HG02938 (cell line): ENCODE measurements around the gene ST6GALNAC3.
"Not testable (repeated sequence)": the region's sequence is repeated elsewhere in the genome, so short reads cannot be mapped to it uniquely, and the experiment has no call there.

ENCODE experiments used
- ATAC-seq: cut with Tn5 transposase; IDR thresholded peaks from one replicate; pipeline ENCODE4 v1.9.1; 2021; ENCODE audit warnings: mild to moderate bottlenecking, moderate library complexity; ENCODE audit not compliant: unreplicated experiment

ST6GALNAC3 gene

GRCh38 chr1:76105372-76105771 lies 30.8 kb downstream of the ST6GALNAC3 start:
- ATAC-seq = no peak

GRCh38 chr1:76106251-76106650 lies 31.7 kb downstream of the ST6GALNAC3 start:
- ATAC-seq = no peak

GRCh38 chr1:76106719-76107235 lies 32.2 kb downstream of the ST6GALNAC3 start:
- no peak for ATAC-seq

GRCh38 chr1:76109404-76109803 lies 34.9 kb downstream of the ST6GALNAC3 start:
- no peak for ATAC-seq

GRCh38 chr1:76109901-76110560 lies 35.5 kb downstream of the ST6GALNAC3 start:
- no peak for ATAC-seq

- ATAC-seq = no peak
Observed at GRCh38 chr1:76110666-76111065, 36.1 kb downstream of the ST6GALNAC3 start.

GRCh38 chr1:76112321-76112720 lies 37.8 kb downstream of the ST6GALNAC3 start:
- not testable (repeated sequence) for ATAC-seq

GRCh38 chr1:76113446-76113845 lies 38.9 kb downstream of the ST6GALNAC3 start:
- no peak for ATAC-seq

- no peak for ATAC-seq
Observed at GRCh38 chr1:76115171-76115570, 40.6 kb downstream of the ST6GALNAC3 start.

GRCh38 chr1:76121850-76122249 lies 47.3 kb downstream of the ST6GALNAC3 start:
- no peak for ATAC-seq

- ATAC-seq = no peak
Observed at GRCh38 chr1:76122271-76122670, 47.7 kb downstream of the ST6GALNAC3 start.

GRCh38 chr1:76123411-76124064 lies 49.0 kb downstream of the ST6GALNAC3 start:
- ATAC-seq = not testable (repeated sequence)

GRCh38 chr1:76124196-76124595 lies 49.6 kb downstream of the ST6GALNAC3 start:
- no peak for ATAC-seq

- no peak for ATAC-seq
Observed at GRCh38 chr1:76125473-76126219, 51.1 kb downstream of the ST6GALNAC3 start.

GRCh38 chr1:76128096-76128495 lies 53.5 kb downstream of the ST6GALNAC3 start:
- ATAC-seq = no peak

- ATAC-seq = no peak
Observed at GRCh38 chr1:76129731-76130130, 55.2 kb downstream of the ST6GALNAC3 start.

- no peak for ATAC-seq
Observed at GRCh38 chr1:76130992-76131391, 56.4 kb downstream of the ST6GALNAC3 start.

GRCh38 chr1:76133977-76134376 lies 59.4 kb downstream of the ST6GALNAC3 start:
- ATAC-seq = no peak

- no peak for ATAC-seq
Observed at GRCh38 chr1:76135835-76136234, 61.3 kb downstream of the ST6GALNAC3 start.

GRCh38 chr1:76136894-76137293 lies 62.3 kb downstream of the ST6GALNAC3 start:
- ATAC-seq = no peak

- ATAC-seq = no peak
Observed at GRCh38 chr1:76137746-76138145, 63.2 kb downstream of the ST6GALNAC3 start.

GRCh38 chr1:76138217-76138616 lies 63.7 kb downstream of the ST6GALNAC3 start:
- no peak for ATAC-seq
